Activated CD8-positive, alpha-beta memory T cell treated with anti-CD3 and anti-CD28 coated beads for 4 hours (primary cell): ENCODE measurements around the gene USP10.

ENCODE experiments used
- DNase-seq, 2 donors: peaks; one replicate each; pipeline ENCODE4 v3.0.0-alpha.2; 2020; ENCODE audit warnings: low read depth in 2 of 2

The USP10 gene

DNA sequence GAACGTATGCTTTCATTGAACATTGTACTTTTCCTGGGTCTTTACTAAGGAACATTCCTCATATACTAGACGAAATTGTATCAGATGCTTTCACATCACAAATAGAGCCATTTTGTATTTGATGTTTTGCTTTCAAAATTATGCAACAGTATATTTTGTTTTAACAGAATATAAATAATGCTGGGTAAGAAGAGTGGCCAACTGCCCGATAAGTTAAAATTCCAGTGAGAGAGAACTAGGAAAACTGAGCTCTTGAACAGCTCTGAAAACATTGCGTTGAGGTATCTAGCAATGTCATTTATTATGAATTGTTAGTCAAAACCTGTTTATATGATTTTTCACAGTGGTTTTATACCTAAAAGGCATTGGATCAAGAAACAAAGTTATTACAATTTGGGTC is 50.8 kb downstream of the USP10 start:
- DNase-seq = no peak

GRCh38 chr16:84751241-84751640 is 51.4 kb downstream of the USP10 start:
- no peak for DNase-seq

GRCh38 chr16:84751947-84752346 is 52.1 kb downstream of the USP10 start:
- DNase-seq = no peak

GRCh38 chr16:84752600-84752999 is 52.8 kb downstream of the USP10 start:
- no peak for DNase-seq

- no peak for DNase-seq
Observed at GRCh38 chr16:84753412-84754326, 53.9 kb downstream of the USP10 start.

GRCh38 chr16:84754353-84754856 is 54.6 kb downstream of the USP10 start:
- DNase-seq = peak; percentile 31 to 35

DNA sequence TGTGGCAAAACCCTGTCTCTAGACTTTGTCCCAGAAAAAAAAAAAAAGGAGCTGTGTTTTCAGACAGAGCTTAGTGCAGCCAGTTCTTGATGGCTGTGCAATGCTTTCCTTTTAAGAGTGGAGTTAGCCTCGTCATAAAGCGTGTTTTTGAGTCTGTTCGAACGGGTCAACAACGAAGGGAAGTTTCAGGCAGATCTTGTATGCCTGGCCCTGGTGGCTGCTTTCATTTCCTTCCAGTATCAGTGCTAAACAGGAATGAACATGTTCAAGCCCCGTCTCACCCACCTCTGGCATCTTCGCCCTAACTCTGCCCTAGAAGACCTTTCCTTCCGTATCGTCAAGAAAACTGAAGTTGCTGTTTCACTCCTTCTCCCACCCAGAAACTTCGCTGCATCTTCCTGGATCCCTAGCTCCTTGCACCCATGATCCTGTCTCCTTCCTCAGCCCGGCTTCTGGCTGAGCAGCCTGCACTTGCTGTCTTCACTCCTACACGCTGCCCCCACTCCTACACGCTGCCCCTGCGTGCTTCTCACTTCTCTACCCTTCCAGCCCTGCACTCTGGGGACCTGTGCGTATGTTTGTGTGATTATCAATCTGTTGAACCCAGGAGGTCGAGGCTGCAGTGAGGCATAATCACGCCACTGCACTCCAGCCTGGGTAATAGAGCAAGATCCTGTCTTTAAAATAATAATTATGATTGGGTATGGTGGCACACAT is 55.3 kb downstream of the USP10 start:
- DNase-seq = no peak

GRCh38 chr16:84756830-84757229 is 57.0 kb downstream of the USP10 start:
- DNase-seq = no peak

DNA sequence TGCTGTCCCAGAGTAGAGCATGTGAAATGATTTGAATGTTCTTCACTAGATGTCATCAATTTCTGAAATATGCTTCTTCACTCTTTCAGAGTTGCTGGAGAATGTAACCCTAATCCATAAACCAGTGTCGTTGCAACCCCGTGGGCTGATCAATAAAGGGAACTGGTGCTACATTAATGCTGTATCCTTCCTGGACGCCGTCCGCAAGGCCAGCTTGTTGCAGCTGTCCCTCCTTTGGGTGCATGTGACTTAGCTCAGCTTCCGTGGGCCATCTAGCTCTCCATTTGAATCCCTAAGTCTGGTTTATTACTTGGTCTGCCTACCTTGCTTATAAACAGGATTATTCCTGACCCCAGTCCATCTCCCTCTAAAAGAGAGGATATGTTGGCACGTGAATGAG is 58.8 kb downstream of the USP10 start:
- no peak for DNase-seq

- DNase-seq = no peak
Observed at GRCh38 chr16:84759061-84759460, 59.3 kb downstream of the USP10 start.

- DNase-seq = no peak
Observed at GRCh38 chr16:84759906-84760305, 60.1 kb downstream of the USP10 start.

- no peak for DNase-seq
Observed at GRCh38 chr16:84761448-84762368, 61.9 kb downstream of the USP10 start.

- no peak for DNase-seq
Observed at GRCh38 chr16:84763164-84763563, 63.4 kb downstream of the USP10 start.

DNA sequence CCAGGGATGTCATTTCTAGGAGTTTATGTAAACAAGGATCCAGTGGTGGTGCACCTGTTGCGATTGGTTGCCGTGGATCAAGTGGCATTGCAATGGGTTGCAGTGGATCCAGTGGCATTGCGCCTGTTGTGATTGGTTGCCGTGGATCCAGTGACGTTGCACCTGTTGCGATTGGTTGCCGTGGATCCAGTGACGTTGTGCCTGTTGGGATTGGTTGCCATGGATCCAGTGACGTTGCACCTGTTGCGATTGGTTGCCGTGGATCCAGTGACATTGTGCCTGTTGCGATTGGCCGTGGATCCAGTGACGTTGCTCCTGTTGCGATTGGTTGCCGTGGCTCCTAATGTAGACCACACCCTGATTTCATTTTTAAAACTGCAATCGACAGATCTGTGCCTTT is 63.8 kb downstream of the USP10 start:
- DNase-seq = no peak

GRCh38 chr16:84764970-84765369 is 65.2 kb downstream of the USP10 start:
- DNase-seq = no peak

GRCh38 chr16:84765616-84766580 is 66.1 kb downstream of the USP10 start:
- DNase-seq = no peak

- DNase-seq = no peak
Observed at GRCh38 chr16:84766978-84767773, 67.4 kb downstream of the USP10 start.

DNA sequence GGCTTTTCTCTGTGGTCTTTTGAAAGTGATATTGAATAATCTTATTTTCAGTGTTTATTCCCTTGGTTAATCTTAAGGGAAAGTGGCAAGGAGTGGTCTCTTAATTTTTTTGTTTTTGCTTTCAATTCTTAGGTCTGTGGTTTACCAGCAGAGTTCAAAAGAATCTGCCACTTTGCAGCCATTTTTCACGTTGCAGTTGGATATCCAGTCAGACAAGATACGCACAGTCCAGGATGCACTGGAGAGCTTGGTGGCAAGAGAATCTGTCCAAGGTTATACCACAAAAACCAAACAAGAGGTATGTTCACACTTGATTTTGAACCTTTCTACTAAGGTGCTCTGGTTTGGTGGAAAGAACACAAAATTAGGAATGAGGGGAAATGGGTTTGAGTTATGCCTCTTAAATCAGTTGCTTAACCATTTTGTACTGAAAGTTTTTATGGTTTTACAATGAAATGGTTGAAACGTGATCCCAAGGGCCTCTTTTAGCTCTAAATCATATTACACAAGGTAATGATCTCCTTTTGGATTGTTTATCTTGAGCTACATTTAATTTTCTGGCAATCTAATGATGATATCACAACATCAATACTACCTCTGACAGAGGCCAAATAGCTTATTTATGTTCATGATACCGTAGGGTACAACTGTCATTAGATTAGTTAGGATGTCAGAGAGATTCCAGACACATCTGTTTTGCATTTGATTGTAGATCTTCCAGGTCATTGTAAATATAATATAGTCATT is 68.4 kb downstream of the USP10 start:
- no peak for DNase-seq

GRCh38 chr16:84768808-84769197 is 69.0 kb downstream of the USP10 start:
- no peak for DNase-seq
